ENCODE data around the gene PPP2R5D. TPM values are rescaled to one million over a fixed set of nuclear protein-coding genes. Genes with fewer than 3 reads are reported as not detected.
A peak's percentile ranks its signal among the peaks of the same experiment; 100 is the strongest.

Gene PPP2R5D
- total and polyA plus RNA-seq, 9 of the 15 experiments (the other 6 are each of a cell fraction or from before 2014, with no cell fraction given) = 1.3 to 96.1 (median 38.4) TPM

DNA sequence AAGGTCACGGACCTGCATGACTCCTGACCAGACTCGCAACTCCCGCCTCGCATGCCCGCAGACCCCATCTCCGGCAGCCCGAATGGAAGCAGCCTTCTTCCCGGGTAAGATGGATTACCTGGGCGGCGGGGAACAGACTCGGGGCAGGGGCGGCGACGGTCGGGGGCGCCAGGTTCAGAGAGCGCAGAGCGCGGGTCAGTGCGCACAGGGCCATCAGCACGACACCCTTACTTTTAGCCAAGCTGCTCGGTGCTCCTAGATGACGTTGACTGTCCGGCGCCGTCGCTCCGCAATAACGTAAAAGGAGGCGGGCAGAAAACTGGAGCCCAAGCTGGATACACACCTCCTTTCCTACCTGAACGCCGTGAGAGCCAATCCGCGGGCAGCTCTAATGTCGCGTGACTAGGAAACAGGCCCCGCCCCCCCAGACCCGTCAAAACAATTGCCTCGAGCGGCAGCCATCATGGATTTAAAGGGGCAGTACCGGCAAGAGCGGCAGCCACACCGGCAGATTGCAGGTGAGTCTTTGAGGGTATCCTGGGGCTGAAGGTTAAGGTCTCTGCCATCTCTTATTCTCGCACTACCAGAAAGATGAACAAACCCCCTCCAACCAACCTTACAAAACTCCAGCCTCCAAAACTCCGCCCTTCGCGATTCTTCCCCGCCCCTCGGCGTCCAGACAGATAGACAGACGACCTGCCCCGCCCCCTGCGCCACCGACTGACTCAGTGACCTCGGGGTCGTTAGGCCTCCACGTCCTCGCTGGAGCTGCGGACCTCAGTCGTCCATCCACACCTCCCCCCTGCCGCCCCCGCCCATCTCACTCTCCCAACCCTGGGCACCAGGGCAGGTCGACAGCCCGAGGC, 75.0 kb downstream of the PPP2R5D start, which contains the start of the genes KLC4 and MRPL2 (continued):
- TF ChIP-seq ZNF592 (IDR thresholded peaks at IDR 0.05) (no peak), TCF7 (IDR thresholded peaks at IDR 0.05; ENCODE audit: borderline replicate concordance) (no peak; the same call in 1 of the 2 replicates), HNRNPUL1 (IDR thresholded peaks at IDR 0.05; ENCODE audit: low read length) (no peak), BCOR (IDR thresholded peaks at IDR 0.05) (peak; percentile 60), EP300 (IDR thresholded peaks at IDR 0.05; ENCODE audit: low read length) (no peak), SRF (CRISPR knock-in tag; IDR thresholded peaks at IDR 0.05) (peak in 1 of 2 experiments; percentile 63; a peak in 1 of 4 replicates), CCAR2 (IDR thresholded peaks at IDR 0.05; ENCODE audit: low read depth, low read length) (no peak), EP400 (IDR thresholded peaks at IDR 0.05) (peak; percentile 94), RBM25 (IDR thresholded peaks at IDR 0.05; ENCODE audit: low read depth, low read length, severe bottlenecking) (no peak), TCF7L2 (IDR thresholded peaks at IDR 0.05; ENCODE audit: low read depth, low read length) (no peak), ZNF197 (CRISPR knock-in tag; IDR thresholded peaks at IDR 0.05; ENCODE audit: low read depth) (no peak), ZNF512 (tag; IDR thresholded peaks at IDR 0.05) (no peak)
- TF ChIP-seq, protein P1, sequence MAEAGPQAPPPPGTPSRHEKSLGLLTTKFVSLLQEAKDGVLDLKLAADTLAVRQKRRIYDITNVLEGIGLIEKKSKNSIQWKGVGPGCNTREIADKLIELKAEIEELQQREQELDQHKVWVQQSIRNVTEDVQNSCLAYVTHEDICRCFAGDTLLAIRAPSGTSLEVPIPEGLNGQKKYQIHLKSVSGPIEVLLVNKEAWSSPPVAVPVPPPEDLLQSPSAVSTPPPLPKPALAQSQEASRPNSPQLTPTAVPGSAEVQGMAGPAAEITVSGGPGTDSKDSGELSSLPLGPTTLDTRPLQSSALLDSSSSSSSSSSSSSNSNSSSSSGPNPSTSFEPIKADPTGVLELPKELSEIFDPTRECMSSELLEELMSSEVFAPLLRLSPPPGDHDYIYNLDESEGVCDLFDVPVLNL (CRISPR knock-in tag; IDR thresholded peaks at IDR 0.05; ENCODE audit: low read depth) = no peak
- TF ChIP-seq, protein P2, sequence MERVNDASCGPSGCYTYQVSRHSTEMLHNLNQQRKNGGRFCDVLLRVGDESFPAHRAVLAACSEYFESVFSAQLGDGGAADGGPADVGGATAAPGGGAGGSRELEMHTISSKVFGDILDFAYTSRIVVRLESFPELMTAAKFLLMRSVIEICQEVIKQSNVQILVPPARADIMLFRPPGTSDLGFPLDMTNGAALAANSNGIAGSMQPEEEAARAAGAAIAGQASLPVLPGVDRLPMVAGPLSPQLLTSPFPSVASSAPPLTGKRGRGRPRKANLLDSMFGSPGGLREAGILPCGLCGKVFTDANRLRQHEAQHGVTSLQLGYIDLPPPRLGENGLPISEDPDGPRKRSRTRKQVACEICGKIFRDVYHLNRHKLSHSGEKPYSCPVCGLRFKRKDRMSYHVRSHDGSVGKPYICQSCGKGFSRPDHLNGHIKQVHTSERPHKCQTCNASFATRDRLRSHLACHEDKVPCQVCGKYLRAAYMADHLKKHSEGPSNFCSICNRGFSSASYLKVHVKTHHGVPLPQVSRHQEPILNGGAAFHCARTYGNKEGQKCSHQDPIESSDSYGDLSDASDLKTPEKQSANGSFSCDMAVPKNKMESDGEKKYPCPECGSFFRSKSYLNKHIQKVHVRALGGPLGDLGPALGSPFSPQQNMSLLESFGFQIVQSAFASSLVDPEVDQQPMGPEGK (CRISPR knock-in tag; IDR thresholded peaks at IDR 0.05; ENCODE audit: borderline replicate concordance) = no peak
- TF ChIP-seq, protein P3, sequence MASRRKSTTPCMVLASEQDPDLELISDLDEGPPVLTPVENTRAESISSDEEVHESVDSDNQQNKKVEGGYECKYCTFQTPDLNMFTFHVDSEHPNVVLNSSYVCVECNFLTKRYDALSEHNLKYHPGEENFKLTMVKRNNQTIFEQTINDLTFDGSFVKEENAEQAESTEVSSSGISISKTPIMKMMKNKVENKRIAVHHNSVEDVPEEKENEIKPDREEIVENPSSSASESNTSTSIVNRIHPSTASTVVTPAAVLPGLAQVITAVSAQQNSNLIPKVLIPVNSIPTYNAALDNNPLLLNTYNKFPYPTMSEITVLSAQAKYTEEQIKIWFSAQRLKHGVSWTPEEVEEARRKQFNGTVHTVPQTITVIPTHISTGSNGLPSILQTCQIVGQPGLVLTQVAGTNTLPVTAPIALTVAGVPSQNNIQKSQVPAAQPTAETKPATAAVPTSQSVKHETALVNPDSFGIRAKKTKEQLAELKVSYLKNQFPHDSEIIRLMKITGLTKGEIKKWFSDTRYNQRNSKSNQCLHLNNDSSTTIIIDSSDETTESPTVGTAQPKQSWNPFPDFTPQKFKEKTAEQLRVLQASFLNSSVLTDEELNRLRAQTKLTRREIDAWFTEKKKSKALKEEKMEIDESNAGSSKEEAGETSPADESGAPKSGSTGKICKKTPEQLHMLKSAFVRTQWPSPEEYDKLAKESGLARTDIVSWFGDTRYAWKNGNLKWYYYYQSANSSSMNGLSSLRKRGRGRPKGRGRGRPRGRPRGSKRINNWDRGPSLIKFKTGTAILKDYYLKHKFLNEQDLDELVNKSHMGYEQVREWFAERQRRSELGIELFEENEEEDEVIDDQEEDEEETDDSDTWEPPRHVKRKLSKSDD (conservative IDR thresholded peaks at IDR 0.05; ENCODE audit: low read length) = no peak; the same call in 1 of the 2 replicates

Data from K562 (cell line).